Measurements from ENCODE around the gene EMC7.

GRCh38 chr15:34064438-34064837 is 37.2 kb downstream of the EMC7 start:
- no peak for TF ChIP-seq CTCF (IDR thresholded peaks at IDR 0.05)
- TF ChIP-seq POLR2A (IDR thresholded peaks at IDR 0.05), result no peak
- TF ChIP-seq POLR2AphosphoS5 (IDR thresholded peaks at IDR 0.05; ENCODE audit: insufficient read depth in 1 of 2, low read depth in 1 of 2), result no peak

Measured in vagina (tissue), 2 donors.